Fibroblast of mammary gland (primary cell): ENCODE measurements around the gene KDM4B.

Experiments used
- DNase-seq: peaks from one replicate; pipeline ENCODE4 v3.0.0-alpha.2; 2010; ENCODE audit warnings: low read depth
- H3K4me3 ChIP-seq: 2 replicates; pipeline ENCODE4 v1.5.1; 2011; ENCODE audit warnings: low read depth, mild to moderate bottlenecking, low read length, moderate library complexity; ENCODE audit not compliant: control insufficient read depth
- TF ChIP-seq, protein P1 (sequence below): conservative IDR thresholded peaks from 2 replicates; pipeline ENCODE4 v1.5.1; 2011; ENCODE audit warnings: low read depth, low read length, inconsistent platforms; ENCODE audit not compliant: control insufficient read depth, insufficient read depth

KDM4B gene

DNA sequence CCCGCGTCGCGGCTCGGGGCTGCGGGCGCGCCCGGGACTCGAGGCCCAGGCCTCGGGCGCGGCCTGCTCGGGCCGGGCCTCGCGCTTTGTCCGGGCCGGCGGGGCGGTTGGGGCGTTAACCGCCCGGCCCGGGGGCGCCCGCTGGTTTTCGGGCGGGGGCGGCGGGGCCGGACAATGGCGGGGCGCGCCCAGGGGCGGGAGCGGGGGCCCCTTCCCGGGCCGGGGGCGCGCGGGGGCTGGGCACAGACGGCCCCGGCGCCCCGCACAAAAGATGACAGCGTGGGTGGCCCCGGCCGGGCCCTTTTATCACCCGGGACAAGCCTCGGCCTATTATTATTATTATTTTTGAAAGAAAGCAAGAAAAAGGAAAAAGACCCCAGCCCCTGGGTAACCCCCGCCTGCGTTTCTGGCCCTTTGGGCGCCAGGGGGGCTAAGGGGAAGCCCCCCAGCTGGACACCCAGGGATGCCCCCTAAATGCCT, 419 bp downstream of the KDM4B start:
- DNase-seq = no peak
- TF ChIP-seq, protein P1, sequence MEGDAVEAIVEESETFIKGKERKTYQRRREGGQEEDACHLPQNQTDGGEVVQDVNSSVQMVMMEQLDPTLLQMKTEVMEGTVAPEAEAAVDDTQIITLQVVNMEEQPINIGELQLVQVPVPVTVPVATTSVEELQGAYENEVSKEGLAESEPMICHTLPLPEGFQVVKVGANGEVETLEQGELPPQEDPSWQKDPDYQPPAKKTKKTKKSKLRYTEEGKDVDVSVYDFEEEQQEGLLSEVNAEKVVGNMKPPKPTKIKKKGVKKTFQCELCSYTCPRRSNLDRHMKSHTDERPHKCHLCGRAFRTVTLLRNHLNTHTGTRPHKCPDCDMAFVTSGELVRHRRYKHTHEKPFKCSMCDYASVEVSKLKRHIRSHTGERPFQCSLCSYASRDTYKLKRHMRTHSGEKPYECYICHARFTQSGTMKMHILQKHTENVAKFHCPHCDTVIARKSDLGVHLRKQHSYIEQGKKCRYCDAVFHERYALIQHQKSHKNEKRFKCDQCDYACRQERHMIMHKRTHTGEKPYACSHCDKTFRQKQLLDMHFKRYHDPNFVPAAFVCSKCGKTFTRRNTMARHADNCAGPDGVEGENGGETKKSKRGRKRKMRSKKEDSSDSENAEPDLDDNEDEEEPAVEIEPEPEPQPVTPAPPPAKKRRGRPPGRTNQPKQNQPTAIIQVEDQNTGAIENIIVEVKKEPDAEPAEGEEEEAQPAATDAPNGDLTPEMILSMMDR = no peak
- H3K4me3 ChIP-seq = peak overlapping the region; percentile 62

DNA sequence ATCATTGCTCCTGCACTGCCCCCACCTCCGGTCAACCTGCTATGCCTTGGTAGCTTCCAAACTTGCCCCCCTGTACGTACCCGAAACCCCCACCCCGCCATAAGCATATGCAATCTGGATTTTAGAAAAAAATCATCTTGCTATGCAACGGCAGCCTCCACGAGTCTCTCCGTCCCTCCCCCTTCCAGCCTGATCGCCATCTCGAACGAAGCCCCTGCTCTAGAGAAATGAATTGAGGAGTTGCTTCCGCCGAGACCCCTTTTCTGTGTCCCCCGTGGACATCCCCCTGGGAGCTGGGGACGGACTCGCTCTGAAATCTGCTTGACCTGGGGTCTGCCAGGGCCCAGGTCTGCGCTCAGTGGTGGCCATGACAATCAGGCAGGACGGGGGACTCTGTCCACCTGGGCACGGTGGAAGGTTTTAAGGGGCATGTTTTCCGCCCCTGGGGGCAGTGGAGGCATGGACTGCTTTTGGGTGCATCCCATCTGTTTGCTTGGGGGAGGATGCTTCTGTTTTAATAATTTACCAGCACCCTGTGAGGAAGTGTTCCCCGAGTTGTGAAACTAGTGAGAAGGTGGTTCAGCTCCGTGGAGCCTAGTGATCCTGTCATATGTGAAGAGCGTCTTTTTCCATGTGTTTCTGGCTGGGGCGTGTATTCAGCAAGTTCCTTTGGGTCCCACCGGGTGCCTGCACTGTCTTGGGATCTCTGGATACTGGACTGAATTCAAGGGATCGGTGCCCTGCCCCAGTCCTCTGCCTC, 1.0 kb downstream of the KDM4B start:
- DNase-seq = peak; percentile 36
- TF ChIP-seq, protein P1 = no peak
- H3K4me3 ChIP-seq = peak overlapping the region; percentile 62

DNA sequence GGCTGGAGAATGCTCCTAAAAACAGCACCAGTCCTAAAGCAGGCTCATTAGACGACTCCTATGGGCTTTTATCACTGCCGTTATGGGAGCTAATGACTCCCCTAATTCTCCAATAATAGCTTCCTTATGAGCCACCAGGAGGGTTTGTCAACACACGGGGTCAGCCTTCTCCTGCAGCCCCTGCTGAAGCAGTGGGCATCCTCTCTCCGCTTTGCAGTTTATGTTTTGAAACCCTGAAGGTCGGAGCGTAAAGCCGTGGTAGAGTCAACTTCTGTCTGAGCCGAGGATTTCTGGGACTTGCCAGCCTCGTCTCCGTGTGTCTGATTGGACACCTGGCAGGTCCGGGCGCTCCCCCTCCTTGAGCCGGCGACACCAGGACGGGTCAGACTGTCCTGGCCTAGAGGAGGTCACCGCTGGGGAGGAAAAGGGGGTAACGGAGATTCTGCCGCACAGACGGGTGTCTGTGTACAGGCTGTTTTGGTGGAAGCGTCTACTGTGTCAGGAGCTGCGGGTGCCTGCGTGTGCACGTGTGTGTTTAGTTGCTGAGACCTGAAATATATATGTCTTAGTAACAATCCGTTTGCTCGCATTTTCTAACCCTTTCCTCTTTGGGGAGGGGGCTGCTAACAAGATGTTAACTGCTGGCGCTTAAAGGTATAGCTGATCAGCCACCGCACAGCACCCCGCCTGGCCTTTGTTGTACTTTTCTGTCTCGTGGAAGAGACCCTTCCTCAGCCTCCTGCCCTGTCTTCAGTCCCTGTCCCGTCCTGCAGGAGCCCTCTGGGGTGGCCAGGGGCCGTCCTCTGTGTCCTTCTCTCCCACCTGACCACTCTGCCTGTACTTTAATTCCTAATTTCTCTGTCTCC, 1.9 kb downstream of the KDM4B start:
- peak overlapping the region; percentile 62 for H3K4me3 ChIP-seq
- TF ChIP-seq, protein P1 = no peak
- peak; percentile 28 for DNase-seq

DNA sequence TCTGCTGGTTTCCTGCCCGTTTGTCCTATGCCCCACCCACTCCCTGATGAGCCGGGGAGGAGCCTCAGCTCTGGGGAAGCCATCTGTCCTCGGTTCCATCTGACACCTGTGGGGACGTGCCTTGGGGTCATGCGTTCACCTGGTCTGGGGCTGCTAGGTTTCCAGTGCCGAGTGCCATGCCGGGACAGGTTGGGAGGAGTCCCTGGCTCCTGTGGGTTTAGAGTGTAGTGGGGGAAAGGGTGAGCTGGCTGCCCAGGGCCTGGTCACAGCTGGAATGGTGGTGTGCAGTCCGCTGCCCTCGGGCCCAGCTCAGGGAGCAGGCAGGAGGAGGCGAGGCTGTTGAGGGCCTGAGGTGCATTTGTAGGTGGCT, 2.5 kb downstream of the KDM4B start:
- peak overlapping the region; percentile 62 for H3K4me3 ChIP-seq
- TF ChIP-seq, protein P1 = no peak
- no peak for DNase-seq

DNA sequence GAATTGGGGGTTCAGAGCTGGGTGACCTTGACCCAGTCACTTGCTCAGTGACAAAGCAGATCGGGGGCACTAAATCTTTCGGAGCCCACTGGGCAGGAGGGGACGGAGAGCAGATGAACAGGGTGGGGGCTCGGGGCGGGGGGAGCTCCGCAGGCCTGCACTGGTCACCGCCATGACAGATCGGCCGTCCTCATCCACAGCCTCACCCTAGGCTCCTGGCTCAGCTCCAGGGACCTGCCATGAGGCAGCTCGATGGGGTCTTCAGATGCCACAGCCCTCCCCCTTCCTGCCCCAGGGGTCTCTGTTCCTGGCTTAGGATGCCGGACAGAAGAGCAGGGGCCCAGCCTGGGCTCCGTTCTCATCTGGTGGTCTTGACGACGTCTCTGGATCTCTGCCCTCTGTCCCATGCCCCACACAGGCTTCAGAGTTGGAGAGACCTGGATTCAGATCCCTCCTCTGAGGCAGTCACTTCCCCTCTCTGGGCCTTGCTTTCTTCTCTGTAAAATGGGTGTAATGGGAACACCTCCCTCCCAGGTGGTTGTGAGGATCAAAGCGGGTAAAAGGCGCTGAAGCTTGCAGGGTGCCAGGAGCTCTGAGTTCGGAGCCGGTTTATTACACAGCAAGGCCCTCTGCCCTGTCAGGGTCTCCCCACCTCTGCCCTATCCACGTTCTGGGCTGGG, 3.0 kb downstream of the KDM4B start:
- no peak for DNase-seq
- TF ChIP-seq, protein P1 = no peak
- peak overlapping the region; percentile 62 for H3K4me3 ChIP-seq

DNA sequence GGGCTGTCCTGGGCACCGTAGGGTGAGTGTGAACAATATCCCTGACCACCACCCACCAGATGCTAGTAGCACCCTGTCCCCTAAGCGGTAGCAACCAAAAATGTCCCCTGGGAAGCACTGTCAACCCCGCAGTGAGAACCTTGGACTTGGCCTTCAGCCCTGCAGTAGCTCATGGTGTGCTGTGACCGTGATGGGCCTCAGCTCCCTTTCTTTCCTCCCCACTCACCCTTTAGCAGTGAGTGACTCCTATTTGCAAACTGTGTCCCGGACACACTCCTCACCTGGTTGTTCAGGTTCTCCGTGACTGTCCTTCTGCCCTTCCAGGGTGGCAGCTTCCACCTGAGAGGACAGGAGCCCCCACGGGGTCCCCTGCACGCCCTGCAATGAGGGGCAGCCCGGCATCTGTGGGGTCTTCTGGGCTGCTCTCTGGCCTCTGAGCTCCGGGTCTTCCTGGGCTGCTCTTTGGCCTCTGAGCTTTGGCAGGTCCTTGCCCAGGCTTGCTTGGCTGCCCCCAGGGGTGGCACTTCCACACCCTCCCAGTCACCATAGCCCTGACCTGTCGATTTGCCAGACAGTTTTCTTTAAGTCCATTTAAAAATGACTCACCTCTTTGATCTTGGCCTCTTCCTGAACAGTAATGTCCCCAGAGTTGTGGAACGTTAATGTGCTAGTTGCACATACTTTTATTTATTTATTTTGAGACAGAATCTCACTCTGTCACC, 3.8 kb downstream of the KDM4B start:
- peak; percentile 80 for DNase-seq
- no peak overlapping the region for H3K4me3 ChIP-seq
- TF ChIP-seq, protein P1 = no peak
